GM06990 (cell line): Measurements from ENCODE around the gene HMGXB3.
"Not testable (repeated sequence)": the region's sequence is repeated elsewhere in the genome, so short reads cannot be mapped to it uniquely, and the experiment has no call there.

Experiments
- DNase-seq: peaks from one replicate; pipeline ENCODE4 v3.0.0-alpha.2; 2011; ENCODE audit not compliant: insufficient read length; ENCODE audit errors: extremely low read depth
- H3K27me3 ChIP-seq: replicated peaks from 2 replicates; pipeline ENCODE4 v1.6.0; 2011; ENCODE audit warnings: low read length; ENCODE audit not compliant: control insufficient read depth, insufficient read depth
- H3K36me3 ChIP-seq: 2 replicates; pipeline ENCODE4 v1.5.1; 2011; ENCODE audit warnings: low read length; ENCODE audit not compliant: control insufficient read depth, insufficient read depth
- H3K4me3 ChIP-seq: replicated peaks from 2 replicates; pipeline ENCODE4 v1.5.1; 2011; ENCODE audit warnings: low read depth, mild to moderate bottlenecking, control low read depth, low read length
- TF ChIP-seq, protein P1 (sequence below): IDR thresholded peaks from 2 replicates; pipeline ENCODE4 v1.5.1; 2011; ENCODE audit warnings: low read length, control low read depth, mild to moderate bottlenecking, inconsistent platforms; ENCODE audit not compliant: insufficient read depth, poor library complexity, severe bottlenecking

HMGXB3 gene

DNA sequence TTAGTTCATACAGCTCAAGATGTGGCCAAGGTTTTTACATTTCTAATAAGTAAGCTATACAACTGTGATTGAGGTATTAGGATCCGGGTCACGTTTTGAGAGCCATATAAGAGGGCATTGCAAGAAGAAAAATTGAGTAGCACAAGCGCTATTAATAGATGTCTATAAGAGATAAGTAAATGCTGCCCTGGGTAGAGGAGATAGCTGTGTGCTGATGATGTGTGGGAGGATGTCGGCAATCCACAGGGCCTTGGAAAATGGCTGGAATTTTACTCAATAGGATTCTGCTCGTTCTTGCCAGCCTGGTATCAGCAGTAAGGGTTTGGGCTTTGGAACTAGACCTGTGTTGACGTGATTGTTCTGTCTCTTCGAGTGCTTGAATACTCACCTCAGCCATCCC lies 44.2 kb downstream of the HMGXB3 start:
- peaks cover 45% of the 10 kb centered on the region for H3K36me3 ChIP-seq
- DNase-seq: no peak
- no peak overlapping the region for H3K4me3 ChIP-seq
- no peaks in the 10 kb centered on the region for H3K27me3 ChIP-seq
- TF ChIP-seq, protein P1, sequence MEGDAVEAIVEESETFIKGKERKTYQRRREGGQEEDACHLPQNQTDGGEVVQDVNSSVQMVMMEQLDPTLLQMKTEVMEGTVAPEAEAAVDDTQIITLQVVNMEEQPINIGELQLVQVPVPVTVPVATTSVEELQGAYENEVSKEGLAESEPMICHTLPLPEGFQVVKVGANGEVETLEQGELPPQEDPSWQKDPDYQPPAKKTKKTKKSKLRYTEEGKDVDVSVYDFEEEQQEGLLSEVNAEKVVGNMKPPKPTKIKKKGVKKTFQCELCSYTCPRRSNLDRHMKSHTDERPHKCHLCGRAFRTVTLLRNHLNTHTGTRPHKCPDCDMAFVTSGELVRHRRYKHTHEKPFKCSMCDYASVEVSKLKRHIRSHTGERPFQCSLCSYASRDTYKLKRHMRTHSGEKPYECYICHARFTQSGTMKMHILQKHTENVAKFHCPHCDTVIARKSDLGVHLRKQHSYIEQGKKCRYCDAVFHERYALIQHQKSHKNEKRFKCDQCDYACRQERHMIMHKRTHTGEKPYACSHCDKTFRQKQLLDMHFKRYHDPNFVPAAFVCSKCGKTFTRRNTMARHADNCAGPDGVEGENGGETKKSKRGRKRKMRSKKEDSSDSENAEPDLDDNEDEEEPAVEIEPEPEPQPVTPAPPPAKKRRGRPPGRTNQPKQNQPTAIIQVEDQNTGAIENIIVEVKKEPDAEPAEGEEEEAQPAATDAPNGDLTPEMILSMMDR: no peak

- TF ChIP-seq, protein P1: no peak
- Histone ChIP-seq H3K4me3 (no peak overlapping the region), H3K36me3 (peaks cover 52% of the 10 kb centered on the region), H3K27me3 (no peaks in the 10 kb centered on the region)
- no peak for DNase-seq
Observed at GRCh38 chr5:150045549-150045948, 45.0 kb downstream of the HMGXB3 start.

DNA sequence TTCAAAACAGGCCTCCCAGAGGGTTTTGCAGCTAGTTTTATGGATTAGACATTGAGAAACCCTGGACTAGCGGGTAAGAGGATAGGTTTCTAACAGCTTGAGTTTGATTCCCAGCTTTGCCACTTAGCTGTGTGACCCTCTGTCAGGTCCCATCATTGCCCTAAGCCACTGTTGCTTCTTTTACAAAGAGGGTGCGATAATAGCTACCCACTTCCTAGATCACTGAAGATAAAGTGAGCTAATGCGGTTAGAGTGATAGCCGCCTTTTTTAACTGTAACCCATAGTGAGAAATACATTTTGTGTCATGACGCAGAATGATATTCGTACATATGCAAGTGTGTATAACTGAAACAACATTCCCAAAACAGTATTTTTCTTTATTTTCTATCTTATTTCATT lies 45.5 kb downstream of the HMGXB3 start:
- H3K4me3 ChIP-seq: no peak overlapping the region
- peaks cover 53% of the 10 kb centered on the region for H3K36me3 ChIP-seq
- TF ChIP-seq, protein P1: no peak
- DNase-seq: no peak
- no peaks in the 10 kb centered on the region for H3K27me3 ChIP-seq

DNA sequence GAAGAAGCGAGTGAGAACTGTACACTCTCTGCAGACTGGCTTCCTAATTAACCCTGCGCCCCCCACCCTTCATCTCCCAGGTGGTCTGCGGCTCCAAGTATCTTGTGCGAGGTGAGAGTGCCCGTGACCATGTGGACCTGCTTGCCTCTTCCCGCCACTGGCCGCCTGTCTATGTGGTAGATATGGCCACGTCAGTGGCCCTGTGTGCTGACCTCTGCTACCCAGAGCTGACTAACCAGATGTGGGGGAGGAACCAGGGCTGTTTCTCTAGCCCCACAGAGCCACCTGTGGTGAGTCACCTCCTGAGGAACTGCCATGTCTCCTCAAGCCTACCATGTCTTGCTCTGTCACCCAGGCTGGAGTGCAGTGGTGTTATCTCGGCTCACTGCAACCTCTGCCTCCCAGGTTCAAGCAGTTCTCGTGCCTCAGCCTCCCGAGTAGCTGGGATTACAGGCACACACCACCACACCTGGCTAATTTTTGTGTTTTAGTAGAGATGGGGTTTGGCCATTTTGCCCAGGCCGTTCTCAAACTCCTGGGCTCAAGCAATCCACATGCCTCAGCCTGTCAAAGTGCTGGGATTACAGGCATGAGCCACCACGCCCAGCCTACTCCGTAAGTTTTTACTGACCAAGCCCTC lies 49.8 kb downstream of the HMGXB3 start:
- DNase-seq, H3K4me3 ChIP-seq, H3K27me3 ChIP-seq: not testable (repeated sequence)
- H3K36me3 ChIP-seq: peaks cover 60% of the 10 kb centered on the region

DNA sequence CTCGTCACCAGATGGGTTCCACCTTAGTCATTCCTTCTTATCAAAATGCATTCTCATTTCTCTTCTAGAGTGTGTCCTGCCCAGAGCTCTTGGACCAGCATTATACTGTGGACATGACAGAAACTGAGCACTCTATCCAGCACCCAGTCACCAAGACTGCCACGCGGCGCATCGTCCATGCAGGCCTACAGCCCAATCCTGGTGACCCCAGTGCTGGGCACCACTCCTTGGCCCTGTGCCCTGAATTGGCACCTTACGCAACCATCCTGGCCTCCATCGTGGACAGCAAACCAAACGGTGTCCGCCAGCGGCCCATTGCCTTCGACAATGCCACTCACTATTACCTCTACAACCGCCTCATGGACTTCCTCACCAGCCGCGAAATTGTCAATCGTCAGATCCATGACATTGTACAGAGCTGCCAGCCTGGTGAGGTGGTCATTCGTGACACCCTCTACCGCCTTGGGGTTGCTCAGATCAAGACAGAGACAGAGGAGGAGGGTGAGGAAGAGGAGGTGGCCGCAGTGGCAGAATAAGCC lies 51.2 kb downstream of the HMGXB3 start:
- no peak overlapping the region for H3K4me3 ChIP-seq
- DNase-seq: no peak
- peaks cover 56% of the 10 kb centered on the region for H3K36me3 ChIP-seq
- TF ChIP-seq, protein P1: no peak
- no peaks in the 10 kb centered on the region for H3K27me3 ChIP-seq

GRCh38 chr5:150052226-150052955 lies 51.9 kb downstream of the HMGXB3 start:
- DNase-seq: no peak
- H3K36me3 ChIP-seq: peaks cover 55% of the 10 kb centered on the region
- TF ChIP-seq, protein P1: no peak
- H3K4me3 ChIP-seq: no peak overlapping the region
- H3K27me3 ChIP-seq: no peaks in the 10 kb centered on the region
